Activated T-cell treated with anti-CD3 and anti-CD28 coated beads, Interleukin-2, amount 50 U/mL, for 24 hours (primary cell): ENCODE measurements around the gene ELMO1.

ENCODE experiments used
- DNase-seq: peaks from one replicate; pipeline ENCODE4 v3.0.0-alpha.2; 2020
- H3K27ac Mint-ChIP-seq: 2 replicates; pipeline ENCODE4 v1.8.0; 2020; ENCODE audit warnings: mild to moderate bottlenecking, mixed read lengths
- H3K27me3 Mint-ChIP-seq: 2 replicates; pipeline ENCODE4 v1.8.0; 2020; ENCODE audit warnings: mixed read lengths
- H3K36me3 Mint-ChIP-seq: 2 replicates; pipeline ENCODE4 v1.8.0; 2020; ENCODE audit warnings: low read depth, mixed read lengths
- H3K4me1 Mint-ChIP-seq: 2 replicates; pipeline ENCODE4 v1.8.0; 2020; ENCODE audit warnings: low read depth, mixed read lengths
- H3K4me3 Mint-ChIP-seq: 2 replicates; pipeline ENCODE4 v1.8.0; 2020; ENCODE audit warnings: mild to moderate bottlenecking, moderate library complexity, mixed read lengths
- H3K9me3 Mint-ChIP-seq: 2 replicates; pipeline ENCODE4 v1.8.0; 2020; ENCODE audit warnings: mixed read lengths

Gene ELMO1

GRCh38 chr7:37430171-37430570 is 18.5 kb downstream of the ELMO1 start:
- Mint-ChIP-seq H3K4me1 (peaks cover 92% of the 10 kb centered on the region), H3K9me3 (no peaks in the 10 kb centered on the region), H3K4me3 (no peak overlapping the region), H3K27me3 (no peaks in the 10 kb centered on the region), H3K36me3 (peaks cover 53% of the 10 kb centered on the region), H3K27ac (no peak overlapping the region)
- DNase-seq: no peak

GRCh38 chr7:37429435-37429791 is 19.3 kb downstream of the ELMO1 start:
- Mint-ChIP-seq H3K9me3 (no peaks in the 10 kb centered on the region), H3K27me3 (no peaks in the 10 kb centered on the region), H3K27ac (no peak overlapping the region), H3K4me1 (peaks cover 90% of the 10 kb centered on the region), H3K4me3 (no peak overlapping the region), H3K36me3 (peaks cover 53% of the 10 kb centered on the region)
- DNase-seq: no peak

GRCh38 chr7:37428681-37429434 is 19.8 kb downstream of the ELMO1 start:
- Mint-ChIP-seq H3K36me3 (peaks cover 57% of the 10 kb centered on the region), H3K27ac (peak overlapping the region; percentile 6), H3K4me3 (no peak overlapping the region), H3K4me1 (peaks cover 90% of the 10 kb centered on the region), H3K27me3 (no peaks in the 10 kb centered on the region), H3K9me3 (no peaks in the 10 kb centered on the region)
- DNase-seq: no peak

GRCh38 chr7:37427276-37427940 is 21.3 kb downstream of the ELMO1 start:
- no peaks in the 10 kb centered on the region for H3K27me3 Mint-ChIP-seq
- no peak overlapping the region for H3K4me3 Mint-ChIP-seq
- no peak for DNase-seq
- H3K27ac Mint-ChIP-seq: no peak overlapping the region
- peaks cover 63% of the 10 kb centered on the region for H3K36me3 Mint-ChIP-seq
- H3K9me3 Mint-ChIP-seq: no peaks in the 10 kb centered on the region
- H3K4me1 Mint-ChIP-seq: peaks cover 77% of the 10 kb centered on the region

GRCh38 chr7:37425498-37425897 is 23.2 kb downstream of the ELMO1 start:
- Mint-ChIP-seq H3K9me3 (no peaks in the 10 kb centered on the region), H3K4me1 (peaks cover 74% of the 10 kb centered on the region), H3K36me3 (peaks cover 56% of the 10 kb centered on the region), H3K27ac (no peak overlapping the region), H3K27me3 (no peaks in the 10 kb centered on the region), H3K4me3 (no peak overlapping the region)
- no peak for DNase-seq

- no peak overlapping the region for H3K27ac Mint-ChIP-seq
- peaks cover 74% of the 10 kb centered on the region for H3K4me1 Mint-ChIP-seq
- H3K27me3 Mint-ChIP-seq: no peaks in the 10 kb centered on the region
- H3K4me3 Mint-ChIP-seq: no peak overlapping the region
- no peaks in the 10 kb centered on the region for H3K9me3 Mint-ChIP-seq
- peaks cover 51% of the 10 kb centered on the region for H3K36me3 Mint-ChIP-seq
- no peak for DNase-seq
These were observed 23.7 kb downstream of the ELMO1 start for GRCh38 chr7:37424995-37425394.

GRCh38 chr7:37424521-37424920 is 24.1 kb downstream of the ELMO1 start:
- Mint-ChIP-seq H3K4me3 (no peak overlapping the region), H3K36me3 (peaks cover 46% of the 10 kb centered on the region), H3K9me3 (no peaks in the 10 kb centered on the region), H3K27ac (no peak overlapping the region), H3K4me1 (peaks cover 72% of the 10 kb centered on the region), H3K27me3 (no peaks in the 10 kb centered on the region)
- no peak for DNase-seq

GRCh38 chr7:37421861-37422500 is 26.7 kb downstream of the ELMO1 start:
- peaks cover 68% of the 10 kb centered on the region for H3K4me1 Mint-ChIP-seq
- no peaks in the 10 kb centered on the region for H3K9me3 Mint-ChIP-seq
- H3K36me3 Mint-ChIP-seq: peaks cover 31% of the 10 kb centered on the region
- H3K27me3 Mint-ChIP-seq: no peaks in the 10 kb centered on the region
- no peak overlapping the region for H3K4me3 Mint-ChIP-seq
- no peak overlapping the region for H3K27ac Mint-ChIP-seq
- DNase-seq: no peak

GRCh38 chr7:37420946-37421695 is 27.5 kb downstream of the ELMO1 start:
- H3K27ac Mint-ChIP-seq: no peak overlapping the region
- peaks cover 70% of the 10 kb centered on the region for H3K4me1 Mint-ChIP-seq
- no peak for DNase-seq
- no peaks in the 10 kb centered on the region for H3K9me3 Mint-ChIP-seq
- H3K36me3 Mint-ChIP-seq: peaks cover 27% of the 10 kb centered on the region
- H3K27me3 Mint-ChIP-seq: no peaks in the 10 kb centered on the region
- no peak overlapping the region for H3K4me3 Mint-ChIP-seq

GRCh38 chr7:37419496-37419895 is 29.2 kb downstream of the ELMO1 start:
- peaks cover 68% of the 10 kb centered on the region for H3K4me1 Mint-ChIP-seq
- H3K4me3 Mint-ChIP-seq: no peak overlapping the region
- no peak for DNase-seq
- H3K27me3 Mint-ChIP-seq: no peaks in the 10 kb centered on the region
- no peak overlapping the region for H3K27ac Mint-ChIP-seq
- H3K9me3 Mint-ChIP-seq: no peaks in the 10 kb centered on the region
- H3K36me3 Mint-ChIP-seq: peaks cover 32% of the 10 kb centered on the region

GRCh38 chr7:37418381-37418780 is 30.3 kb downstream of the ELMO1 start:
- H3K4me1 Mint-ChIP-seq: peaks cover 68% of the 10 kb centered on the region
- peak overlapping the region; percentile 45 for H3K27ac Mint-ChIP-seq
- no peak for DNase-seq
- no peaks in the 10 kb centered on the region for H3K27me3 Mint-ChIP-seq
- no peak overlapping the region for H3K4me3 Mint-ChIP-seq
- peaks cover 30% of the 10 kb centered on the region for H3K36me3 Mint-ChIP-seq
- no peaks in the 10 kb centered on the region for H3K9me3 Mint-ChIP-seq

- H3K9me3 Mint-ChIP-seq: peaks cover 3% of the 10 kb centered on the region
- no peak for DNase-seq
- no peak overlapping the region for H3K4me3 Mint-ChIP-seq
- H3K36me3 Mint-ChIP-seq: peaks cover 40% of the 10 kb centered on the region
- no peak overlapping the region for H3K27ac Mint-ChIP-seq
- H3K27me3 Mint-ChIP-seq: no peaks in the 10 kb centered on the region
- H3K4me1 Mint-ChIP-seq: peaks cover 80% of the 10 kb centered on the region
These were observed 31.6 kb downstream of the ELMO1 start for GRCh38 chr7:37417107-37417474.

GRCh38 chr7:37416378-37417106 is 32.1 kb downstream of the ELMO1 start:
- H3K4me1 Mint-ChIP-seq: peaks cover 80% of the 10 kb centered on the region
- DNase-seq: no peak
- no peak overlapping the region for H3K27ac Mint-ChIP-seq
- H3K4me3 Mint-ChIP-seq: no peak overlapping the region
- peaks cover 40% of the 10 kb centered on the region for H3K36me3 Mint-ChIP-seq
- peaks cover 3% of the 10 kb centered on the region for H3K9me3 Mint-ChIP-seq
- no peaks in the 10 kb centered on the region for H3K27me3 Mint-ChIP-seq

- Mint-ChIP-seq H3K4me3 (no peak overlapping the region), H3K27me3 (no peaks in the 10 kb centered on the region), H3K27ac (no peak overlapping the region), H3K36me3 (peaks cover 40% of the 10 kb centered on the region), H3K9me3 (peaks cover 3% of the 10 kb centered on the region), H3K4me1 (peaks cover 80% of the 10 kb centered on the region)
- DNase-seq: no peak
These were observed 33.0 kb downstream of the ELMO1 start for GRCh38 chr7:37415629-37416028.
